Karpas-422 (cell line): ENCODE results near the gene CNGA1. TPM values are rescaled to one million over a fixed set of nuclear protein-coding genes. Genes with fewer than 3 reads are reported as not detected.

ENCODE experiments used
- DNase-seq: peaks from one replicate; pipeline ENCODE4 v3.0.0-alpha.2; 2015
- H2AFZ ChIP-seq: fragments of 200-600 bp; sonication (generic); 2 replicates; pipeline ENCODE4 v1.6.1; 2014; ENCODE audit warnings: antibody characterized with exemption, low read length, mixed read lengths
- H3K27ac ChIP-seq: fragments of 200-600 bp; sonication (generic); 2 replicates; pipeline ENCODE4 v1.5.1; 2014; ENCODE audit warnings: mild to moderate bottlenecking, low read length, moderate library complexity
- H3K27me3 ChIP-seq: fragments of 200-600 bp; sonication (generic); 2 replicates; pipeline ENCODE4 v1.6.1; 2014; ENCODE audit warnings: low read length, mixed read lengths
- H3K36me3 ChIP-seq: fragments of 200-600 bp; sonication (generic); 2 replicates; pipeline ENCODE4 v1.6.1; 2014; ENCODE audit warnings: low read length, mixed read lengths; ENCODE audit not compliant: insufficient read depth
- H3K4me1 ChIP-seq: fragments of 200-600 bp; sonication (generic); 2 replicates; pipeline ENCODE4 v1.6.1; 2014; ENCODE audit warnings: mild to moderate bottlenecking, low read length, mixed read lengths
- H3K4me2 ChIP-seq: fragments of 200-600 bp; sonication (generic); 2 replicates; pipeline ENCODE4 v1.6.1; 2014; ENCODE audit warnings: low read length, low read depth, mild to moderate bottlenecking; ENCODE audit not compliant: poor library complexity, severe bottlenecking
- H3K4me3 ChIP-seq: fragments of 200-600 bp; sonication (generic); 2 replicates; pipeline ENCODE4 v1.5.1; 2014; ENCODE audit warnings: mild to moderate bottlenecking, antibody characterized with exemption, low read length, mixed read lengths
- H3K79me2 ChIP-seq: fragments of 200-600 bp; sonication (generic); 2 replicates; pipeline ENCODE4 v1.6.1; 2014; ENCODE audit warnings: mild to moderate bottlenecking, low read length, mixed read lengths
- H3K9ac ChIP-seq: fragments of 200-600 bp; sonication (generic); 2 replicates; pipeline ENCODE4 v1.6.0; 2014; ENCODE audit warnings: low read length
- H3K9me2 ChIP-seq: fragments of 200-600 bp; sonication (generic), shearing (Covaris generic); replicated peaks from 2 replicates; pipeline ENCODE4 v1.6.0; 2014; ENCODE audit warnings: mild to moderate bottlenecking, low read length, moderate library complexity; ENCODE audit not compliant: insufficient read depth
- H3K9me3 ChIP-seq: fragments of 300-700, 200-600 bp; sonication (generic); 2 replicates; pipeline ENCODE4 v1.6.1; 2014; ENCODE audit warnings: low read length, mixed read lengths
- H4K20me1 ChIP-seq: fragments of 200-600 bp; sonication (generic); 2 replicates; pipeline ENCODE4 v1.6.1; 2014; ENCODE audit warnings: mild to moderate bottlenecking, antibody characterized with exemption, low read length, low read depth; ENCODE audit not compliant: insufficient read depth
- total RNA-seq: library from RNA; depleted of rRNA; stranded (reverse); fragments of >200 nt; shearing (Covaris generic); gene quantifications from 2 replicates; pipeline ENCODE4 v1.2.3, GENCODE V29; 2014; ENCODE audit warnings: low replicate concordance; rRNA removed

Gene CNGA1
- total RNA-seq: not detected in 2 replicates

- Histone ChIP-seq H2AFZ (peak within 1 kb of the TSS; percentile 90), H3K4me3 (peak within 1 kb of the TSS; percentile 65), H3K27ac (no peak within 1 kb of the TSS), H4K20me1 (no peaks in the 10 kb centered on the region), H3K9me3 (no peaks in the 10 kb centered on the region), H3K79me2 (no peaks in the 10 kb centered on the region), H3K9me2 (no peaks in the 10 kb centered on the region), H3K9ac (peak within 1 kb of the TSS; percentile 58), H3K27me3 (no peaks in the 10 kb centered on the region), H3K36me3 (no peaks in the 10 kb centered on the region), H3K4me1 (peaks cover 19% of the 10 kb centered on the region), H3K4me2 (peak within 1 kb of the TSS; percentile 78)
- DNase-seq: peak; percentile 85
Observed at GRCh38 chr4:48016141-48017107, at the start of gene CNGA1, which contains the start of gene NIPAL1. Gene CNGA1 (minus strand): TSS chr4:48016681. CDS start chr4:47952689, 63,992 bp downstream. Gene NIPAL1 (plus strand): TSS chr4:48016772. CDS start chr4:48016840, 68 bp downstream.

GRCh38 chr4:48065587-48066052 lies 49.1 kb upstream of the CNGA1 start:
- Histone ChIP-seq H3K79me2 (no peaks in the 10 kb centered on the region), H3K4me1 (no peaks in the 10 kb centered on the region), H3K9me2 (no peaks in the 10 kb centered on the region), H4K20me1 (no peaks in the 10 kb centered on the region), H3K27me3 (no peaks in the 10 kb centered on the region), H3K4me2 (no peak overlapping the region), H3K4me3 (no peak overlapping the region), H3K27ac (no peak overlapping the region), H3K36me3 (no peaks in the 10 kb centered on the region), H3K9me3 (no peaks in the 10 kb centered on the region), H3K9ac (no peak overlapping the region), H2AFZ (no peak overlapping the region)
- DNase-seq: peak; percentile 38

DNA sequence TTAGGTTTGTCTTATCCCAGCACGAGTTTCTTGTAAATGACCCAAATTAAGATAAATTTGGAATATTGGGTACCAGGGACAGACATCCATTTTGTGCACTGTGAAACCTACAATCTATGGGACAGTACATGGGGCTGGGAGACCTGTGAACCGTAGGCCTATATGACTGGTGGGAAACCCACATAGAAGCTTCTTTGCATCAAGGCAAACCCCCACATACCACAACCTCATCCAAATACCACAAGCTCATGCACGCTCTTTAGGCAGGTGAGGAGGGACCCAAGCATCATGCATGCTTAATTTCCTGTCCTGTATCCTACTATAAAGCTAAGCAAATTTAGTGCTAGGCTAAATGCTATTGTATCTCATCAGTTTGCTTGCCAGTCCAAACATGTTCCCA lies 47.9 kb upstream of the CNGA1 start:
- no peak overlapping the region for H3K4me3 ChIP-seq
- no peak overlapping the region for H3K9ac ChIP-seq
- H3K4me1 ChIP-seq: no peaks in the 10 kb centered on the region
- DNase-seq: peak; percentile 38
- no peak overlapping the region for H3K27ac ChIP-seq
- no peaks in the 10 kb centered on the region for H4K20me1 ChIP-seq
- H3K9me3 ChIP-seq: no peaks in the 10 kb centered on the region
- no peaks in the 10 kb centered on the region for H3K79me2 ChIP-seq
- no peaks in the 10 kb centered on the region for H3K27me3 ChIP-seq
- H2AFZ ChIP-seq: no peak overlapping the region
- no peaks in the 10 kb centered on the region for H3K36me3 ChIP-seq
- H3K9me2 ChIP-seq: no peaks in the 10 kb centered on the region
- no peak overlapping the region for H3K4me2 ChIP-seq

- Histone ChIP-seq H3K27ac (no peak overlapping the region), H3K36me3 (no peaks in the 10 kb centered on the region), H3K27me3 (no peaks in the 10 kb centered on the region), H3K9ac (no peak overlapping the region), H3K4me1 (no peaks in the 10 kb centered on the region), H3K9me2 (no peaks in the 10 kb centered on the region), H3K4me3 (no peak overlapping the region), H3K4me2 (no peak overlapping the region), H3K79me2 (no peaks in the 10 kb centered on the region), H3K9me3 (no peaks in the 10 kb centered on the region), H2AFZ (no peak overlapping the region), H4K20me1 (no peaks in the 10 kb centered on the region)
- DNase-seq: peak; percentile 38
Observed at GRCh38 chr4:48058617-48059530, 42.4 kb upstream of the CNGA1 start.

DNA sequence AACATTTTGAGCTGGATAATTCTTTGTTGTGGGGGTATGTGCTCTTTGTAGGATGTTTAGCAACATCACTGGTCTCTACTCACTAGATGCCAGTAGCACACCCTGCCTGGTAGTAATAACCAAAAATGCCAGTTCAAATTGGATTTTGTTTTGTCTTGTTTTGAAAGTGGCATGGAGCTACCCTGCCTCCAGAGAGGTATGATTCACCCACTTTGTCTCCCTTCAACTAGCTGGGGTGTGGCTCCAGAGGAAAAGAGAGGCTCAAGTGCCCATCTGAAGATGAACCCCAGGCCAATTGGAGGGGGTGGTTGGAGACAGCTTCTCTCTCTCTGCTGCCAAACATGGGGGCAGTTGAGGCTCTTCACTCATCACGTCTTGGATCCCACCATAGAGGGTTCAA lies 34.6 kb upstream of the CNGA1 start:
- H3K4me2 ChIP-seq: no peak overlapping the region
- H3K79me2 ChIP-seq: no peaks in the 10 kb centered on the region
- H3K4me1 ChIP-seq: peaks cover 25% of the 10 kb centered on the region
- no peak overlapping the region for H3K27ac ChIP-seq
- no peaks in the 10 kb centered on the region for H3K9me3 ChIP-seq
- no peak overlapping the region for H2AFZ ChIP-seq
- H3K9ac ChIP-seq: no peak overlapping the region
- no peak overlapping the region for H3K4me3 ChIP-seq
- no peaks in the 10 kb centered on the region for H3K27me3 ChIP-seq
- no peaks in the 10 kb centered on the region for H4K20me1 ChIP-seq
- peak; percentile 34 for DNase-seq
- no peaks in the 10 kb centered on the region for H3K36me3 ChIP-seq
- H3K9me2 ChIP-seq: no peaks in the 10 kb centered on the region

GRCh38 chr4:48049483-48049882 lies 33.0 kb upstream of the CNGA1 start:
- Histone ChIP-seq H3K4me1 (peaks cover 41% of the 10 kb centered on the region), H2AFZ (no peak overlapping the region), H4K20me1 (no peaks in the 10 kb centered on the region), H3K9ac (no peak overlapping the region), H3K36me3 (no peaks in the 10 kb centered on the region), H3K79me2 (no peaks in the 10 kb centered on the region), H3K4me2 (no peak overlapping the region), H3K9me2 (no peaks in the 10 kb centered on the region), H3K4me3 (no peak overlapping the region), H3K27me3 (no peaks in the 10 kb centered on the region), H3K27ac (no peak overlapping the region), H3K9me3 (no peaks in the 10 kb centered on the region)
- DNase-seq: no peak

- Histone ChIP-seq H3K27ac (peak overlapping the region; percentile 70), H2AFZ (peak overlapping the region; percentile 44; the same call in 1 of the 2 replicates), H3K36me3 (no peaks in the 10 kb centered on the region), H3K4me1 (peaks cover 57% of the 10 kb centered on the region), H3K9me3 (no peaks in the 10 kb centered on the region), H3K27me3 (no peaks in the 10 kb centered on the region), H3K79me2 (no peaks in the 10 kb centered on the region), H3K4me2 (peak overlapping the region; percentile 78), H3K4me3 (peak overlapping the region; percentile 53), H3K9me2 (no peaks in the 10 kb centered on the region), H4K20me1 (no peaks in the 10 kb centered on the region), H3K9ac (peak overlapping the region; percentile 48)
- DNase-seq: peak; percentile 54
Observed at GRCh38 chr4:48047896-48048295, 31.4 kb upstream of the CNGA1 start.
